H1 (cell line): Measurements from ENCODE around the gene LRRC27. TPM values are rescaled to one million over a fixed set of nuclear protein-coding genes. Genes with fewer than 3 reads are reported as not detected.

Experiments used
- CTCF ChIA-PET: fragments of 300-600 bp; sonication (Branson Sonifier 250); formaldehyde crosslinking; loops from one replicate; lab custom pipeline; 2021; ENCODE audit not compliant: partially characterized antibody; lab: Charles Lee
- POLR2A ChIA-PET: fragments of 300-600 bp; sonication (Branson Sonifier 250); formaldehyde crosslinking; loops from one replicate; lab custom pipeline; 2021; ENCODE audit warnings: inconsistent platforms; ENCODE audit not compliant: partially characterized antibody; lab: Charles Lee
- DNase-seq, 2 experiments: peaks; one replicate each; pipeline versions ENCODE4 v3.0.0 to v3.0.0-alpha.2; 2010 to 2022; ENCODE audit warnings: low spot score in 2 of 2, low read depth in 1 of 2, mixed read lengths in 1 of 2
- FAIRE-seq: peaks from 2 replicates; lab custom pipeline; 2011; peaks lifted over from hg19 to GRCh38; lab: Jason Lieb, UNC
- H2AFZ ChIP-seq: 2 replicates; pipeline ENCODE4 v1.8.1; 2012; ENCODE audit warnings: low read length, inconsistent platforms
- H2AK5ac ChIP-seq: 2 replicates; pipeline ENCODE4 v1.6.1; 2013; ENCODE audit warnings: low read depth, low read length
- H2BK120ac ChIP-seq: replicated peaks from 2 replicates; pipeline ENCODE3; 2013; ENCODE audit warnings: low read depth, low read length, inconsistent platforms
- H2BK12ac ChIP-seq: 2 replicates; pipeline ENCODE4 v1.6.1; 2013; ENCODE audit warnings: low read depth, low read length
- H2BK15ac ChIP-seq: 2 replicates; pipeline ENCODE4 v1.6.1; 2013; ENCODE audit warnings: low read length
- H2BK20ac ChIP-seq: 2 replicates; pipeline ENCODE4 v1.6.1; 2013; ENCODE audit warnings: low read length
- H2BK5ac ChIP-seq: 2 replicates; pipeline ENCODE4 v1.6.1; 2013; ENCODE audit warnings: low read depth, low read length
- H3K14ac ChIP-seq: 2 replicates; pipeline ENCODE4 v1.6.1; 2013; ENCODE audit warnings: inconsistent platforms; ENCODE audit not compliant: insufficient read length
- H3K18ac ChIP-seq: 2 replicates; pipeline ENCODE4 v1.6.1; 2013; ENCODE audit warnings: low read length; ENCODE audit errors: extremely low read depth
- H3K23ac ChIP-seq: 2 replicates; pipeline ENCODE4 v1.6.1; 2013; ENCODE audit warnings: inconsistent platforms; ENCODE audit not compliant: insufficient read length
- H3K23me2 ChIP-seq: 2 replicates; pipeline ENCODE4 v1.6.1; 2013; ENCODE audit warnings: low read depth, low read length
- H3K27ac ChIP-seq: 2 replicates; pipeline ENCODE4 v1.6.1; 2011; ENCODE audit warnings: low read depth, low read length, inconsistent platforms
- H3K27me3 ChIP-seq, 4 experiments: replicated peaks in 1 of 4; 1 replicate in 1 of 4; 2 replicates in 3 of 4; pipeline versions ENCODE4 v1.6.1 to v1.8.1; 2011 to 2013; ENCODE audit warnings: low read length in 3 of 4, mild to moderate bottlenecking in 3 of 4, inconsistent platforms in 2 of 4, mixed read lengths in 2 of 4, moderate library complexity in 1 of 4; ENCODE audit not compliant: control insufficient read depth in 3 of 4, insufficient read depth in 3 of 4; ENCODE audit errors: extremely low read depth in 1 of 4
- H3K36me3 ChIP-seq, 4 experiments: 2 replicates each; pipeline versions ENCODE4 v1.6.1 to v1.8.1; 2011 to 2013; ENCODE audit warnings: mild to moderate bottlenecking in 4 of 4, low read length in 3 of 4, moderate library complexity in 2 of 4, control low read depth in 1 of 4, inconsistent platforms in 1 of 4; ENCODE audit not compliant: insufficient read depth in 4 of 4, control insufficient read depth in 2 of 4
- H3K4ac ChIP-seq: replicated peaks from 2 replicates; pipeline ENCODE3; 2013; ENCODE audit warnings: low read length, low read depth, mixed read lengths, inconsistent platforms; ENCODE audit not compliant: insufficient read length
- H3K4me1 ChIP-seq, 4 experiments: replicated peaks in 1 of 4; 1 replicate in 1 of 4; 2 replicates in 3 of 4; pipeline versions ENCODE4 v1.6.1 to v1.8.1; 2011 to 2013; ENCODE audit warnings: low read length in 3 of 4, inconsistent platforms in 2 of 4, mixed read lengths in 1 of 4; ENCODE audit not compliant: insufficient read depth in 4 of 4, control insufficient read depth in 3 of 4
- H3K4me2 ChIP-seq, 2 experiments: 2 replicates each; pipeline versions ENCODE4 v1.6.1 to v1.8.1; 2011 to 2013; ENCODE audit warnings: low read depth in 2 of 2, low read length in 2 of 2, control low read depth in 1 of 2, inconsistent platforms in 1 of 2, mild to moderate bottlenecking in 1 of 2; ENCODE audit not compliant: insufficient read depth in 1 of 2
- H3K4me3 ChIP-seq, 4 experiments: fragments of 200-600, 300-600 bp in 1 of 4; sonication (generic), shearing (Covaris generic), sonication (Bioruptor Twin) in 1 of 4; 2 replicates each; pipeline versions ENCODE4 v1.5.1 to v1.8.1; 2011 to 2016; ENCODE audit warnings: low read length in 4 of 4, low read depth in 3 of 4, control low read depth in 2 of 4, inconsistent platforms in 2 of 4, mild to moderate bottlenecking in 2 of 4, mixed read lengths in 1 of 4, moderate library complexity in 1 of 4; ENCODE audit not compliant: insufficient read depth in 2 of 4; ENCODE audit errors: extremely low read depth in 1 of 4
- H3K56ac ChIP-seq: replicated peaks from 2 replicates; pipeline ENCODE3; 2013; ENCODE audit warnings: low read depth, mild to moderate bottlenecking, mixed read lengths, low read length, inconsistent platforms; ENCODE audit not compliant: insufficient read length
- H3K79me1 ChIP-seq: 2 replicates; pipeline ENCODE4 v1.6.1; 2013; ENCODE audit warnings: low read depth, low read length, control low read depth
- H3K79me2 ChIP-seq, 2 experiments: 2 replicates each; pipeline versions ENCODE4 v1.6.1 to v1.8.1; 2012 to 2013; ENCODE audit warnings: low read length in 2 of 2, mild to moderate bottlenecking in 2 of 2, inconsistent platforms in 1 of 2; ENCODE audit not compliant: insufficient read depth in 2 of 2, control insufficient read depth in 1 of 2
- H3K9ac ChIP-seq, 4 experiments: replicated peaks in 1 of 4; 1 replicate in 1 of 4; 2 replicates in 3 of 4; pipeline versions ENCODE4 v1.6.1 to v1.8.1; 2011 to 2013; ENCODE audit warnings: low read depth in 3 of 4, low read length in 3 of 4, control low read depth in 2 of 4, mild to moderate bottlenecking in 2 of 4, moderate library complexity in 2 of 4, inconsistent platforms in 1 of 4; ENCODE audit errors: extremely low read depth in 1 of 4
- H3K9me3 ChIP-seq, 2 experiments: 2 replicates each; pipeline versions ENCODE4 v1.6.1 to v1.8.1; 2012 to 2013; ENCODE audit warnings: mild to moderate bottlenecking in 2 of 2, moderate library complexity in 2 of 2, control low read depth in 1 of 2, inconsistent platforms in 1 of 2, low read depth in 1 of 2, low read length in 1 of 2, mixed read lengths in 1 of 2; ENCODE audit not compliant: insufficient read depth in 2 of 2
- H4K20me1 ChIP-seq, 2 experiments: replicated peaks in 1 of 2; 2 replicates each; pipeline versions ENCODE3 to v1.8.1; 2011 to 2013; ENCODE audit warnings: inconsistent platforms in 2 of 2, low read length in 2 of 2, mild to moderate bottlenecking in 1 of 2; ENCODE audit not compliant: insufficient read depth in 2 of 2, control insufficient read depth in 1 of 2
- H4K5ac ChIP-seq: 2 replicates; pipeline ENCODE4 v1.6.1; 2013; ENCODE audit warnings: low read length, low read depth, mixed read lengths, inconsistent platforms; ENCODE audit not compliant: insufficient read length
- H4K8ac ChIP-seq: 2 replicates; pipeline ENCODE4 v1.8.0; 2013; ENCODE audit warnings: mild to moderate bottlenecking, moderate library complexity, low read length, inconsistent platforms; ENCODE audit not compliant: insufficient read depth; ENCODE audit errors: extremely low read depth
- H4K91ac ChIP-seq: replicated peaks from 2 replicates; pipeline ENCODE3; 2013; ENCODE audit warnings: low read length, mixed read lengths, inconsistent platforms; ENCODE audit not compliant: insufficient read length
- BACH1 ChIP-seq: IDR thresholded peaks from 2 replicates; pipeline ENCODE4 v1.6.1; 2012; ENCODE audit warnings: low read length, improper control_type of control experiment
- HDAC2 ChIP-seq, 2 experiments: fragments of 300-600 bp in 1 of 2; sonication (generic) in 1 of 2; IDR thresholded peaks; 2 replicates each; pipeline ENCODE4 v1.6.1; 2011 to 2012; ENCODE audit warnings: low read depth in 2 of 2, low read length in 2 of 2, mild to moderate bottlenecking in 2 of 2, moderate library complexity in 2 of 2, borderline replicate concordance in 1 of 2, inconsistent platforms in 1 of 2
- SP1 ChIP-seq: IDR thresholded peaks from 2 replicates; pipeline ENCODE4 v1.6.1; 2011; ENCODE audit warnings: low read depth, low read length
- TAF7 ChIP-seq: optimal IDR thresholded peaks from 2 replicates; pipeline ENCODE3; 2011; ENCODE audit warnings: low read depth, mild to moderate bottlenecking, inconsistent platforms, low read length, moderate library complexity, borderline replicate concordance
- USF2 ChIP-seq: IDR thresholded peaks from 2 replicates; pipeline ENCODE4 v1.6.1; 2011; ENCODE audit warnings: low read length, improper control_type of control experiment
- WGBS, 2 experiments: shearing (Covaris generic) in 1 of 2; methylation state at CpG; one replicate each; pipeline versions ENCODE4 v1.1.6 to v1.1.7; 2013 to 2015; ENCODE audit warnings: low lambda C conversion rate in 2 of 2, mixed read lengths in 2 of 2, inconsistent platforms in 1 of 2, low coverage in 1 of 2, missing lambda C conversion rate in 1 of 2; ENCODE audit not compliant: insufficient replicate concordance in 2 of 2, insufficient coverage in 1 of 2, insufficient read length in 1 of 2; ENCODE audit errors: extremely low coverage in 1 of 2, missing lambda C conversion rate in 1 of 2; 5-methylcytosine and 5-hydroxymethylcytosine counted together
- polyA plus RNA-seq, 7 experiments: library from polyadenylated mRNA; depleted of rRNA in 3 of 7; stranded (reverse) in 5 of 7; unstranded in 2 of 7; fragments of >200 nt in 5 of 7; fragments of 200-250 nt in 2 of 7; gene quantifications; 1 replicate in 5 of 7; 2 replicates in 1 of 7; 4 replicates in 1 of 7; pipeline versions ENCODE4 v1.2.1 to v1.2.3, GENCODE V29; 2011 to 2013; ENCODE audit warnings: missing spikeins in 2 of 7, mixed read lengths in 2 of 7
- total RNA-seq: library from RNA; stranded (reverse); fragmentation: NEBNext Ultra II Directional; extraction: Animal tissue kit (Norgen Biotek cat#: 25700); gene quantifications from 2 replicates; pipeline ENCODE4 v1.2.1, GENCODE V29; 2021

LRRC27 gene
- total and polyA plus RNA-seq, 2 of the 8 experiments (the other 6 are each of a cell fraction or from before 2014, with no cell fraction given), result 1.2 to 3.8 TPM

- Histone ChIP-seq H3K36me3 (no peaks in the 10 kb centered on the region; a peak in 1 of 8 replicates), H2BK20ac (no peak overlapping the region), H4K20me1 (peaks cover 0 to 5% of the 10 kb centered on the region in 2 experiments), H4K5ac (no peak overlapping the region), H3K4me3 (no peak overlapping the region), H3K79me1 (no peaks in the 10 kb centered on the region), H3K9me3 (no peaks in the 10 kb centered on the region; a peak in 1 of 4 replicates), H3K4me1 (no peaks in the 10 kb centered on the region), H4K8ac (peak overlapping the region; percentile 71; the same call in 1 of the 2 replicates), H3K23ac (no peak overlapping the region), H2BK12ac (no peak overlapping the region), H3K9ac (no peak overlapping the region), H3K27me3 (peaks cover 0 to 2% (median 0%) of the 10 kb centered on the region in 4 experiments; a peak in 1 of 7 replicates), H3K79me2 (no peaks in the 10 kb centered on the region), H3K18ac (no peak overlapping the region), H3K4me2 (no peak overlapping the region), H4K91ac (no peak overlapping the region), H2BK5ac (no peak overlapping the region), H2AK5ac (no peak overlapping the region), H2AFZ (no peak overlapping the region), H2BK15ac (no peak overlapping the region), H3K56ac (no peak overlapping the region), H3K4ac (no peak overlapping the region), H3K14ac (no peak overlapping the region), H2BK120ac (no peak overlapping the region), H3K27ac (no peak overlapping the region), H3K23me2 (peaks cover 7% of the 10 kb centered on the region; the same call in 1 of the 2 replicates)
- 96% methylated on average over 11 of the region's 12 CpGs; no CpG with 5 or more reads in 1 of the 2 experiments for WGBS, 2 experiments
- DNase-seq (no peak), FAIRE-seq (no peak)
- CTCF ChIA-PET, result interaction anchor here (0.6 to 4.8 kb wide), 17 partner anchors 7 to 294 kb away, joined by 3 to 54 read pairs (median 6); no protein-coding TSS in a partner anchor
- TF ChIP-seq BACH1 (no peak), TAF7 (no peak), SP1 (no peak), HDAC2 (IDR thresholded peaks at IDR 0.05; ENCODE audit: borderline replicate concordance in 1 of 2, low read depth in 2 of 2, low read length in 2 of 2) (no peak), USF2 (no peak)
- POLR2A ChIA-PET, result interaction anchor here (0.6 to 1.8 kb wide), 3 partner anchors 9 to 248 kb away, joined by 3 to 5 read pairs (median 3); no protein-coding TSS in a partner anchor
Measured at GRCh38 chr10:132362151-132362611, 30.2 kb downstream of the LRRC27 start.
